Hepatocyte (in vitro differentiated cells): ENCODE measurements around the gene OTX1.

Source experiments
- CTCF ChIP-seq: fragments of 200-600 bp; sonication (generic); IDR thresholded peaks from 2 replicates; pipeline ENCODE4 v1.5.1; 2016; ENCODE audit warnings: antibody characterized with exemption, mild to moderate bottlenecking; ENCODE audit not compliant: poor library complexity
- EZH2phosphoT487 ChIP-seq: fragments of 200-600 bp; sonication (generic); IDR thresholded peaks from one replicate; pipeline ENCODE4 v1.6.1; 2018; ENCODE audit warnings: antibody characterized with exemption, mild to moderate bottlenecking, low read depth, moderate library complexity; ENCODE audit not compliant: unreplicated experiment, severe bottlenecking

DNA sequence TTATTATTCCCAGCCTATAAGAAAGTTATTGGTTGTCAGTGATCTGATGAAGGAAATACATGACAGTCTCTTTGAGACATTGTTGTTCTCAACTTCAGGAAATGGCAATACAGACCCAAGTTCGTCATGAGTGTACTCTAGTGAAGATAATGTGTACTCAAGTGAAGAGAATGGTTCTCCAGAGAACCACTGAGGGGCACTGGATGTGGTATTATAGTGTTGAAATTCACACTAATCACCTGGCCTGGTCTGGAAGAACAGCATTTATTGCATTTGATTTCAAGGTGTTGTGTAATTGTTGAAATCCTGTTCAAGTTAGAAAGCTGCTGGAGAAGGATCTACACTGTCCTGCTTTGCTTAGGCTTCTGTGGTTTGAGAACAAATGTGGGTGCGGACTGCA, 23.4 kb upstream of the OTX1 start:
- TF ChIP-seq CTCF (no peak), EZH2phosphoT487 (no peak)
